A673 (cell line): ENCODE data around the gene SPAG7.

Experiments
- EZH2 ChIP-seq: fragments of 200-600 bp; sonication (generic); IDR thresholded peaks from 2 replicates; pipeline ENCODE4 v1.6.1; 2017; ENCODE audit warnings: borderline replicate concordance, low read depth, mild to moderate bottlenecking, mixed read lengths, antibody characterized with exemption, low read length; ENCODE audit not compliant: poor library complexity, severe bottlenecking
- TF ChIP-seq, protein P1 (sequence below): fragments of 300-800, 200-600 bp; sonication (generic); conservative IDR thresholded peaks from 2 replicates; pipeline ENCODE4 v1.5.1; 2017; ENCODE audit warnings: low read depth, mild to moderate bottlenecking, antibody characterized with exemption, low read length, moderate library complexity, mixed read lengths

DNA sequence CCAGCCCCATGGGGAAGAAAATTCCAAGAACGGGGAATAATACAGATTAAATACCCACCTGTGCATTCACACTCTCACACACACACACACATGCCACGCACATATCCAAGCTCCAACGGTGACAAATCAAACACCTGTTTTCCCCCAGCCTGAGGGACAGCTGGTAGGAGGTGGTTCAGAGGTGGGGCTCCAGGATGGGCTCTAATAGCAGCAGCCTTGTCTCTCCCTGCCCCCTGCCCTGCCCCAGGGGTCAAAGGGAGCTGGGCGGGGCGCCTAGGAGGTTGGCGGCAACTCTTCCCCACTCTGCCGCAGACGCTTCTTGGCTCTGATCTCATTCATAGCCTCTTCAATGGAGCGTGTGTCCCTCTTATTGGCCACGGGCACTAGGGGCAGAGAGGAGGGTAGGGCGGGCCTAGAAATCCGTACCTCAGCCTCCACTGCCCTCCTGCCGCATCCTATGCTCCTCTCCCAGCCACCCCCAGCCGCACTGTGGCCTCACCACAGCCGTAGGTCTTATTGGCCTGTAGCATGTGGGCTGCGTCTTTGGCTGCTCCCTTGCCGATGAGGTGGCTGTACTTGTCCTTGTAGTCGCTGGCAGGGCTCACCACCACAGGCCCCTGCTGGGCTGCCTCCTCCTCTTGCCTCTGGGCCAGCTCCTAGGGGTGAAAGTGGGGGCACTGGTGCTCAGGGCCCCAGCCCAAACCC, 8.2 kb downstream of the SPAG7 start:
- no peak for TF ChIP-seq EZH2
- TF ChIP-seq, protein P1, sequence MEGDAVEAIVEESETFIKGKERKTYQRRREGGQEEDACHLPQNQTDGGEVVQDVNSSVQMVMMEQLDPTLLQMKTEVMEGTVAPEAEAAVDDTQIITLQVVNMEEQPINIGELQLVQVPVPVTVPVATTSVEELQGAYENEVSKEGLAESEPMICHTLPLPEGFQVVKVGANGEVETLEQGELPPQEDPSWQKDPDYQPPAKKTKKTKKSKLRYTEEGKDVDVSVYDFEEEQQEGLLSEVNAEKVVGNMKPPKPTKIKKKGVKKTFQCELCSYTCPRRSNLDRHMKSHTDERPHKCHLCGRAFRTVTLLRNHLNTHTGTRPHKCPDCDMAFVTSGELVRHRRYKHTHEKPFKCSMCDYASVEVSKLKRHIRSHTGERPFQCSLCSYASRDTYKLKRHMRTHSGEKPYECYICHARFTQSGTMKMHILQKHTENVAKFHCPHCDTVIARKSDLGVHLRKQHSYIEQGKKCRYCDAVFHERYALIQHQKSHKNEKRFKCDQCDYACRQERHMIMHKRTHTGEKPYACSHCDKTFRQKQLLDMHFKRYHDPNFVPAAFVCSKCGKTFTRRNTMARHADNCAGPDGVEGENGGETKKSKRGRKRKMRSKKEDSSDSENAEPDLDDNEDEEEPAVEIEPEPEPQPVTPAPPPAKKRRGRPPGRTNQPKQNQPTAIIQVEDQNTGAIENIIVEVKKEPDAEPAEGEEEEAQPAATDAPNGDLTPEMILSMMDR = no peak
